Thyroid gland (tissue), 4 donors: ENCODE measurements around the gene LRRC4C. TPM values are rescaled to one million over a fixed set of nuclear protein-coding genes. Genes with fewer than 3 reads are reported as not detected.

Experiments used
- DNase-seq, 2 donors: peaks; one replicate each; pipeline ENCODE4 v3.0.0-alpha.2; 2019
- H3K27ac ChIP-seq, 3 donors: fragments of 200-600 bp; sonication (generic); 1 replicate in 2 of 3; 2 replicates in 1 of 3; pipeline ENCODE4 v1.5.1; 2016 to 2019; ENCODE audit warnings: mild to moderate bottlenecking in 1 of 3, moderate library complexity in 1 of 3
- H3K27me3 ChIP-seq: fragments of 200-600 bp; sonication (generic); one replicate; pipeline ENCODE4 v1.5.1; 2019
- H3K36me3 ChIP-seq, 2 donors: fragments of 200-600 bp; sonication (generic); one replicate each; pipeline ENCODE4 v1.5.1; 2016 to 2019
- H3K4me1 ChIP-seq, 2 donors: fragments of 200-600 bp; sonication (generic); one replicate each; pipeline ENCODE4 v1.5.1; 2017 to 2019
- H3K4me3 ChIP-seq, 3 donors: fragments of 200-600 bp; sonication (generic); replicated peaks in 1 of 3; 1 replicate in 2 of 3; 2 replicates in 1 of 3; pipeline ENCODE4 v1.5.1; 2016; ENCODE audit warnings: mild to moderate bottlenecking in 1 of 3
- H3K9me3 ChIP-seq: fragments of 200-600 bp; sonication (generic); one replicate; pipeline ENCODE4 v1.5.1; 2017
- POLR2A ChIP-seq, 2 donors: fragments of 450-650 bp; IDR thresholded peaks; one replicate each; pipeline ENCODE4 v1.6.1; 2017; ENCODE audit warnings: antibody characterized with exemption in 2 of 2, mild to moderate bottlenecking in 2 of 2, moderate library complexity in 1 of 2
- WGBS, 2 donors: methylation state at CpG; one replicate each; pipeline ENCODE4 v1.1.5; 2017; 5-methylcytosine and 5-hydroxymethylcytosine counted together
- intact Hi-C: fragments of 100-400 bp; cut with DNase I; formaldehyde crosslinking; loops from one replicate; pipeline ENCODE4 v1.15.1; 2023
- total RNA-seq, 4 donors: library from RNA; depleted of rRNA; stranded (reverse); fragments of >200 nt; gene quantifications; one replicate each; pipeline ENCODE4 v1.2.3, GENCODE V29; 2016
- TF ChIP-seq, protein P1 (sequence below), 6 experiments: fragments of 200-600 bp in 3 of 6; fragments of 450-650 bp in 3 of 6; sonication (generic) in 3 of 6; IDR thresholded peaks; one replicate each; pipeline ENCODE4 v1.5.1; 2016 to 2019; ENCODE audit warnings: antibody characterized with exemption in 6 of 6, mild to moderate bottlenecking in 2 of 6, inconsistent platforms in 1 of 6, moderate library complexity in 1 of 6

LRRC4C gene
- total RNA-seq = 10 to 100 TPM in 2 of 4 donors, 1 to 10 TPM in 2; 4.6 to 13.9 (median 7.8) TPM

DNA sequence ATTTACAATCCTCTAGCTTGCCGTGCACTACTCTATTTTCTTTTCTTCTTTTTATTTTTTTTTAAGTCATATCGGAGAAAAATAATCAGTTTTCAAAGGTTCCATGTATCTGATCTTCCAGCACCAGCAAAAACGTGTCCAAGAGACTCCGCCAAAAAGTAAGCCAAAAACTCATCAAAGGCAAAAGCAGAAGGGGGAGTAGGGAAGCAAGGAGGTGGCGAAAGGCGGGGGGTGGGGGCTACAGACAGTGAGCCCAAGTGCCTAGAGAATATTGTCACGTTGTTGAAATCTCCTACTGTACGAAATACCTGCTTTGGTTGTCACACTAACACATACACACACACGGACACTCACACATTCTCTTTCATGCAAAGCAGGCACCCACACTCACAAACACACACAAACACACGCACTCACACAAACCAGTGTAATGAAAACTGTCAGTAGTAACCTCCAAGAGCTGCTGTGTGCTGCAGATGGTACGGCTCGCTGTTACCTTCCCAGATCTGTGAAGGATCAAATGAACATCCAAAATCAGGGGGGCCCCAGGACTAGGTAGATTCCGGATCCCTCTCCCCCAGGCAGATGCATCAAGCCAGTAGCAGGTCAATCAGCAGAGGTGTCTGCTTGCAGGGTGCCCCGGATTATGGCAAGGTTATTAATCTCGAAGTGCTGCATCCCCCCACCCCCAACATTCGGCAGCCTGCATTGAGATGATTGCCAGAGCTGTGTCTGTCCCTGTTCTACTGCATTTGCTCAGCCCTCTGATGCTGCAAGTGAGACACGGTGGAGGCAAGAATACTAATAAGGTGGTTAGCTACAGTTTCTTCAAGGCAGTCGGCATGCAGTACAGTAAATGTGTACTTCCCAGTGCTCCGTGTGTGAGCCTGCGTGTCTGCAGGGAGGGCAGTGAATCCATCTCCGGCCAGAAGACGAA, at the start of gene LRRC4C:
TSS of gene LRRC4C (minus strand) at position 188 of the 937 bp plus-strand sequence.
- Histone ChIP-seq H3K9me3 (no peaks in the 10 kb centered on the region), H3K27ac (no peak within 1 kb of the TSS), H3K4me3 (peak within 1 kb of the TSS in 2 of 3 donors; percentile 2 to 11), H3K36me3 (no peaks in the 10 kb centered on the region), H3K4me1 (peaks cover 9 to 28% of the 10 kb centered on the region in 2 donors), H3K27me3 (no peaks in the 10 kb centered on the region)
- TF ChIP-seq, protein P1, sequence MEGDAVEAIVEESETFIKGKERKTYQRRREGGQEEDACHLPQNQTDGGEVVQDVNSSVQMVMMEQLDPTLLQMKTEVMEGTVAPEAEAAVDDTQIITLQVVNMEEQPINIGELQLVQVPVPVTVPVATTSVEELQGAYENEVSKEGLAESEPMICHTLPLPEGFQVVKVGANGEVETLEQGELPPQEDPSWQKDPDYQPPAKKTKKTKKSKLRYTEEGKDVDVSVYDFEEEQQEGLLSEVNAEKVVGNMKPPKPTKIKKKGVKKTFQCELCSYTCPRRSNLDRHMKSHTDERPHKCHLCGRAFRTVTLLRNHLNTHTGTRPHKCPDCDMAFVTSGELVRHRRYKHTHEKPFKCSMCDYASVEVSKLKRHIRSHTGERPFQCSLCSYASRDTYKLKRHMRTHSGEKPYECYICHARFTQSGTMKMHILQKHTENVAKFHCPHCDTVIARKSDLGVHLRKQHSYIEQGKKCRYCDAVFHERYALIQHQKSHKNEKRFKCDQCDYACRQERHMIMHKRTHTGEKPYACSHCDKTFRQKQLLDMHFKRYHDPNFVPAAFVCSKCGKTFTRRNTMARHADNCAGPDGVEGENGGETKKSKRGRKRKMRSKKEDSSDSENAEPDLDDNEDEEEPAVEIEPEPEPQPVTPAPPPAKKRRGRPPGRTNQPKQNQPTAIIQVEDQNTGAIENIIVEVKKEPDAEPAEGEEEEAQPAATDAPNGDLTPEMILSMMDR (IDR thresholded peaks at IDR 0.05) = no peak
- TF ChIP-seq POLR2A (IDR thresholded peaks at IDR 0.05) = no peak
- DNase-seq = peak; percentile 2 to 3
- WGBS, 2 donors = 27 to 28% methylated on average over 20 to 22 of the region's 22 CpGs
- intact Hi-C loops = no loop called here

DNA sequence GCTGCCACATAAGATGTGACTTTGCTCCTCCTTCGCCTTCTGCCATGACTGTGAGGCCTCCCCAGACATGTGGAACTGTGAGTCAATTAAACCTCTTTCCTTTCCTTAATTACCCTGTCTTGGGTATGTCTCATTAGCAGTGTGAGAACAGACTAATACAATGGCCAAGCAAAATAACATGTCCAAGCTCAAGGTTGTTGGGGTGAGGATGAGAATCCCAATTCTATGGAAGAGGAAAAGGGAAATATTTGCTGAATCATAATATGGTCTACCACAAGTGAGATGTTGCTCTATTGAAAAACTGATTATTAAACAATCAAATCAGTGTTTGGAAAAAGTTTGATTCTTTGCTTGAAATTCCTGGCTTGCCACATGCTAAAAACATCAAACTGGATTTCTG, 48.7 kb upstream of the LRRC4C start:
- Histone ChIP-seq H3K27ac (no peak overlapping the region), H3K36me3 (no peaks in the 10 kb centered on the region), H3K4me3 (no peak overlapping the region), H3K27me3 (no peaks in the 10 kb centered on the region), H3K9me3 (no peaks in the 10 kb centered on the region), H3K4me1 (no peaks in the 10 kb centered on the region)
- no peak for TF ChIP-seq POLR2A (IDR thresholded peaks at IDR 0.05)
- TF ChIP-seq, protein P1 (IDR thresholded peaks at IDR 0.05) = no peak
- DNase-seq = no peak
- intact Hi-C loops = no loop called here
- WGBS, 2 donors = 94 to 96% methylated on average over 1 of the region's 1 CpG

DNA sequence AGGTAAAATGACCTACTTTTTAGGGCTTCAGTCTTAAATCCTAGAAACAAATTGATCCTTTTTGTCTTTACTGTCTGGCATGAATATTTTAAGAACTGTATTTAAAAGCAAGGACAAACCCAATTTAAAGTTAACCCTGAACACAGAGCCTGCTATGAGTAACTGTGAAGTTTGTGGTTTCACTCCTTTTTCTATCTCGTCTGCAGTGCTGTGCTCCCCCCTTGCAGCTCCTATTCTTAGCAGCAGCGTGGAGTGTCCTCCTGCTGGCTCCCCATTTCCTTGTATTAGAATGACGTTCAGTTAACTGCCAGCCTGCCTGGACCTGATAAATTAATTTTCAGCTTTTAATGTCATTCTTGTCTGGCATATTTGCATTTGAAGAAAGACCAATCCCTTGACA, 40.0 kb upstream of the LRRC4C start:
- Histone ChIP-seq H3K9me3 (no peaks in the 10 kb centered on the region), H3K4me1 (no peaks in the 10 kb centered on the region), H3K27ac (no peak overlapping the region), H3K27me3 (no peaks in the 10 kb centered on the region), H3K36me3 (no peaks in the 10 kb centered on the region), H3K4me3 (no peak overlapping the region)
- intact Hi-C loops = no loop called here
- DNase-seq = no peak
- TF ChIP-seq, protein P1 (IDR thresholded peaks at IDR 0.05) = no peak
- no peak for TF ChIP-seq POLR2A (IDR thresholded peaks at IDR 0.05)
- 54 to 66% methylated on average over 3 of the region's 3 CpGs for WGBS, 2 donors

DNA sequence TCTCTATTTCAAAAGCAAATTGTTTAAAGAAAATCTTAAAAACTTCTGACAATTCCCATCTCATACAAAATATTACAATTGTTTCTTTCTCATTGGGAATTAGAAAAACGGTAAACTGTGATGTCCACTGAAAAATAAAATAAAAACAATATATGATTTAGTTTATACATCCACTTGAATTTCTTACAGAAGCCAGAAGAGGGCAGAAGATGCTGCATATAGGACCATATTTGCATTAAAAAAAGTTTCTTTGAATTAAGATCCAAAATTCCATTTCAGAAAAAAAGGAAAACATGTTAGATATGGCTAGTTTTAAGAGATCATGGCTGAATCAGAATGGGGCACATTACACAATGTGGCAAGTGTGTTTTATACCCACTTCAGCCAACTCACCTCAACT, 39.3 kb upstream of the LRRC4C start:
- DNase-seq = no peak
- no peak for TF ChIP-seq POLR2A (IDR thresholded peaks at IDR 0.05)
- TF ChIP-seq, protein P1 (IDR thresholded peaks at IDR 0.05) = no peak
- Histone ChIP-seq H3K36me3 (no peaks in the 10 kb centered on the region), H3K9me3 (no peaks in the 10 kb centered on the region), H3K27ac (no peak overlapping the region), H3K4me1 (no peaks in the 10 kb centered on the region), H3K27me3 (no peaks in the 10 kb centered on the region), H3K4me3 (no peak overlapping the region)
- WGBS, 2 donors = 7 to 12% methylated on average over 1 of the region's 1 CpG
- intact Hi-C loops = no loop called here

DNA sequence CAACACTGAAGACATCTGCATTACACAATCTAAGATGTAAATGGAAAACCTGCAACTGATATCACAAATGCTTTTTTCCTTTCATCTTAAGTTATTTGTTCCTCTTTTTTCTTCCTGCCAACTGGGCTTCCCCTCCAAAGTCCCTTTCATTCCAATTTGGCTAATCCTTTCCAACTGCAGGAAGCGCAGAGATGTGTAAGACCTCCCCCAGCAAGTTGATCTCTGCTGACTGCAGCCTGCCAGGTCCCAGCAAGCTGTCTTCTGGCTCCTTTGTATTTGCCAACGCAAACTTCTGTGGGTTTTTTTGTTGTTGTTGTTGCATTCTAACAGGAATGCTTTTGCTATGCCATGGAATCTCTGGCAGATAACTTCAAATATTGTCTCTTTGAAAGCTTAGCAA, 38.5 kb upstream of the LRRC4C start:
- Histone ChIP-seq H3K27me3 (no peaks in the 10 kb centered on the region), H3K36me3 (no peaks in the 10 kb centered on the region), H3K27ac (no peak overlapping the region), H3K4me1 (no peaks in the 10 kb centered on the region), H3K4me3 (no peak overlapping the region), H3K9me3 (no peaks in the 10 kb centered on the region)
- 27 to 32% methylated on average over 2 of the region's 2 CpGs for WGBS, 2 donors
- intact Hi-C loops = no loop called here
- TF ChIP-seq, protein P1 (IDR thresholded peaks at IDR 0.05) = no peak
- no peak for TF ChIP-seq POLR2A (IDR thresholded peaks at IDR 0.05)
- no peak for DNase-seq
